Endometrium (tissue), 2 donors: Measurements from ENCODE around the gene FBXW10B.
"Not testable (repeated sequence)": the region's sequence is repeated elsewhere in the genome, so short reads cannot be mapped to it uniquely, and the experiment has no call there.

Experiments
- FAIRE-seq: peaks from 2 replicates; lab custom pipeline; 2012; peaks lifted over from hg19 to GRCh38; lab: Jason Lieb, UNC
- donor health status: control.
- donor health status: control.

FBXW10B gene

GRCh38 chr17:15619331-15620058, at the start of gene FBXW10B:
Gene FBXW10B (minus strand): TSS chr17:15619704. CDS start chr17:15619512, 192 bp downstream.
- FAIRE-seq: peak; percentile 87

GRCh38 chr17:15663691-15664090, 44.2 kb upstream of the FBXW10B start:
- FAIRE-seq: no peak

- no peak for FAIRE-seq
These were observed 43.7 kb upstream of the FBXW10B start for GRCh38 chr17:15663176-15663575.

GRCh38 chr17:15662681-15663080, 43.2 kb upstream of the FBXW10B start:
- no peak for FAIRE-seq

- no peak for FAIRE-seq
These were observed 40.6 kb upstream of the FBXW10B start for GRCh38 chr17:15660077-15660476.

GRCh38 chr17:15659663-15660062, 40.2 kb upstream of the FBXW10B start:
- FAIRE-seq: no peak

GRCh38 chr17:15659236-15659635, 39.7 kb upstream of the FBXW10B start:
- FAIRE-seq: no peak

GRCh38 chr17:15658296-15658695, 38.8 kb upstream of the FBXW10B start:
- FAIRE-seq: no peak

- no peak for FAIRE-seq
These were observed 38.4 kb upstream of the FBXW10B start for GRCh38 chr17:15657868-15658267.

- FAIRE-seq: no peak
These were observed 35.5 kb upstream of the FBXW10B start for GRCh38 chr17:15654886-15655561.

- not testable (repeated sequence) for FAIRE-seq
These were observed 34.9 kb upstream of the FBXW10B start for GRCh38 chr17:15654401-15654800.

- FAIRE-seq: no peak
These were observed 33.5 kb upstream of the FBXW10B start for GRCh38 chr17:15652960-15653359.

GRCh38 chr17:15651583-15652110, 32.1 kb upstream of the FBXW10B start:
- FAIRE-seq: peak; percentile 93

GRCh38 chr17:15650741-15651582, 31.5 kb upstream of the FBXW10B start:
- FAIRE-seq: no peak

GRCh38 chr17:15649861-15650421, 30.4 kb upstream of the FBXW10B start:
- no peak for FAIRE-seq

- FAIRE-seq: no peak
These were observed 28.9 kb upstream of the FBXW10B start for GRCh38 chr17:15648386-15648785.

- not testable (repeated sequence) for FAIRE-seq
These were observed 26.4 kb upstream of the FBXW10B start for GRCh38 chr17:15645942-15646312.

GRCh38 chr17:15645099-15645941, 25.8 kb upstream of the FBXW10B start:
- not testable (repeated sequence) for FAIRE-seq

- FAIRE-seq: not testable (repeated sequence)
These were observed 23.2 kb upstream of the FBXW10B start for GRCh38 chr17:15642505-15643251.

GRCh38 chr17:15642014-15642413, 22.5 kb upstream of the FBXW10B start:
- not testable (repeated sequence) for FAIRE-seq
